ENCODE results near the gene SLAMF9. TPM values are rescaled to one million over a fixed set of nuclear protein-coding genes. Genes with fewer than 3 reads are reported as not detected.

Gene SLAMF9
- total and polyA plus RNA-seq, 2 of the 8 experiments (the other 6 are each of a cell fraction or from before 2014, with no cell fraction given), result not detected

- TF ChIP-seq CHD2 (IDR thresholded peaks at IDR 0.05; ENCODE audit: low read length) (0 out of 2 replicates have a peak, but pooled peaks have one; percentile 15), CTBP2 (IDR thresholded peaks at IDR 0.05; ENCODE audit: borderline replicate concordance, insufficient read depth, insufficient read length, low read length) (no peak), TAF1 (IDR thresholded peaks at IDR 0.05; ENCODE audit: low read depth, low read length) (peak; percentile 35; the same call in 1 of the 2 replicates), PHF8 (conservative IDR thresholded peaks at IDR 0.05; ENCODE audit: low read depth, low read length) (peak; percentile 82; the same call in 1 of the 2 replicates)
These were observed 8.4 kb downstream of the SLAMF9 start, which contains the start of gene IGSF9 (continued) for GRCh38 chr1:159945483-159946241.

Data from H1 (cell line).